Measurements from ENCODE around the gene TP53INP2. TPM values are rescaled to one million over a fixed set of nuclear protein-coding genes. Genes with fewer than 3 reads are reported as not detected.

TP53INP2 gene
- total and polyA plus RNA-seq, 2 of the 4 experiments (the other 2 are of a cell fraction) = 1.3 to 7.4 TPM

DNA sequence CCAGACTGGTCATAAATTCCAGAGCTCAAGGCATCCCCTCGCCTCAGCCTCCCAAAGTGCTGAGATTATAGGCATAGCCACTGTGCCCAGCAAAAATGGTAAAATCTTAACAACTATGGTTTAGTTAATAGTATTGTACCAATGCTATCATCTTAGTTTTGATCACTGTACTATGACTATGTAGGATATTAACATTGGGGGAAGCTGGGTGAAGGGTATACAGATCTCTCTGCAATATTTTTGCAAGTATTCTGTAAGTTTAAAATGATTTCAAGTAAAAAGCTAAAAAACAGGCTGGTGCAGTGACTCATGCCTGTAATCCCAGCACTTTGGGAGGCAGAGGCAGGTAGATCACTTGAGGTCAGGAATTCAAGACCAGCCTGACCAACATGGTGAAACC is 35.0 kb upstream of the TP53INP2 start:
- ATAC-seq (ENCODE audit: low read depth) (no peak), DNase-seq (no peak)
- CTCF ChIA-PET = no interaction called here
- Histone ChIP-seq H3K23ac (ENCODE audit: low read depth, low read length) (no peak overlapping the region), H3K4ac (ENCODE audit: low read depth, low read length) (no peak overlapping the region), H3K9me3 (ENCODE audit: control insufficient read depth, insufficient read depth, low read length) (no peaks in the 10 kb centered on the region), H4K91ac (ENCODE audit: insufficient read depth, low read depth, low read length) (no peak overlapping the region), H4K5ac (ENCODE audit: low read depth, low read length) (no peak overlapping the region), H3K4me2 (ENCODE audit: low read depth, low read length) (no peak overlapping the region), H2BK5ac (ENCODE audit: low read depth, low read length, poor library complexity, severe bottlenecking) (no peak overlapping the region), H2AK9ac (replicated peaks; ENCODE audit: low read depth, low read length, poor library complexity) (no peak overlapping the region), H3K79me1 (ENCODE audit: low read depth in 1 of 2, low read length in 2 of 2) (peaks cover 0 to 7% of the 10 kb centered on the region in 2 experiments; a peak in 3 of 4 replicates), H2BK20ac (ENCODE audit: low read depth, low read length) (no peak overlapping the region), H3K4me3 (ENCODE audit: insufficient read depth, low read depth, low read length) (no peak overlapping the region), H2AFZ (replicated peaks; ENCODE audit: low read length, poor library complexity) (no peak overlapping the region), H3K14ac (replicated peaks; ENCODE audit: low read depth, low read length) (no peak overlapping the region), H2AK5ac (ENCODE audit: low read depth, low read length) (no peak overlapping the region), H2BK15ac (ENCODE audit: low read depth, low read length) (no peak overlapping the region), H3K9me1 (ENCODE audit: insufficient read depth, low read length) (no peaks in the 10 kb centered on the region), H4K20me1 (ENCODE audit: insufficient read depth, low read length) (no peaks in the 10 kb centered on the region), H3K4me1 (ENCODE audit: control insufficient read depth, insufficient read depth, low read length) (no peaks in the 10 kb centered on the region), H3K56ac (ENCODE audit: extremely low read depth, insufficient read depth, low read length) (no peak overlapping the region), H3K27ac (ENCODE audit: insufficient read depth, low read length) (no peak overlapping the region), H4K8ac (ENCODE audit: low read depth in 2 of 2, low read length in 2 of 2) (no peak overlapping the region), H3K9ac (ENCODE audit: low read depth, low read length) (no peak overlapping the region), H3K36me3 (ENCODE audit: control insufficient read depth, insufficient read depth, low read length) (no peaks in the 10 kb centered on the region), H2BK120ac (ENCODE audit: low read depth, low read length) (no peak overlapping the region), H3K18ac (ENCODE audit: low read depth, low read length) (no peak overlapping the region), H3K27me3 (ENCODE audit: control insufficient read depth, insufficient read depth, low read length) (no peaks in the 10 kb centered on the region)
- POLR2A ChIA-PET (ENCODE audit: unreplicated experiment) = no interaction called here
- WGBS, 2 experiments (ENCODE audit: extremely low coverage in 2 of 2, insufficient read length in 1 of 2) = no CpG with 5 or more reads among the region's 1 CpG
- intact Hi-C loops (cut with micrococcal nuclease) = no loop called here
- in situ Hi-C loops (cut with MboI; ENCODE audit: low sequenced_read_pairs) = no loop called here
- dilution Hi-C loops (cut with HindIII; ENCODE audit: low sequenced_read_pairs, unreplicated experiment) = no loop called here
- no TSS peak for BruUV-seq (replicated peaks)
- no peak for TF ChIP-seq CEBPB (IDR thresholded peaks at IDR 0.05; ENCODE audit: low read depth, low read length)
- no peak for TF ChIP-seq RCOR1 (IDR thresholded peaks at IDR 0.05; ENCODE audit: insufficient replicate concordance, low read length)
- no peak for TF ChIP-seq RFX5 (IDR thresholded peaks at IDR 0.05; ENCODE audit: low read depth, low read length)
- TF ChIP-seq NFE2L2 (IDR thresholded peaks at IDR 0.05; ENCODE audit: low read depth, low read length) = no peak
- TF ChIP-seq POLR2A (IDR thresholded peaks at IDR 0.05; ENCODE audit: low read depth, low read length) = no peak
- no peak for TF ChIP-seq CHD1 (IDR thresholded peaks at IDR 0.05; ENCODE audit: low read depth, low read length)
